GM19193 (cell line): ENCODE data around the gene HSPG2.

ENCODE experiments used
- POLR2A ChIP-seq: IDR thresholded peaks from 4 replicates; pipeline ENCODE4 v1.6.1; 2011; ENCODE audit not compliant: insufficient read depth, insufficient read length; ENCODE audit errors: extremely low read depth

HSPG2 gene

GRCh38 chr1:21774835-21775549 lies 162.1 kb downstream of the HSPG2 start:
- TF ChIP-seq POLR2A, result no peak

- no peak for TF ChIP-seq POLR2A
These were observed 163.5 kb downstream of the HSPG2 start for GRCh38 chr1:21773585-21773984.
